ENCODE data around the gene RAVER1.

The RAVER1 gene

DNA sequence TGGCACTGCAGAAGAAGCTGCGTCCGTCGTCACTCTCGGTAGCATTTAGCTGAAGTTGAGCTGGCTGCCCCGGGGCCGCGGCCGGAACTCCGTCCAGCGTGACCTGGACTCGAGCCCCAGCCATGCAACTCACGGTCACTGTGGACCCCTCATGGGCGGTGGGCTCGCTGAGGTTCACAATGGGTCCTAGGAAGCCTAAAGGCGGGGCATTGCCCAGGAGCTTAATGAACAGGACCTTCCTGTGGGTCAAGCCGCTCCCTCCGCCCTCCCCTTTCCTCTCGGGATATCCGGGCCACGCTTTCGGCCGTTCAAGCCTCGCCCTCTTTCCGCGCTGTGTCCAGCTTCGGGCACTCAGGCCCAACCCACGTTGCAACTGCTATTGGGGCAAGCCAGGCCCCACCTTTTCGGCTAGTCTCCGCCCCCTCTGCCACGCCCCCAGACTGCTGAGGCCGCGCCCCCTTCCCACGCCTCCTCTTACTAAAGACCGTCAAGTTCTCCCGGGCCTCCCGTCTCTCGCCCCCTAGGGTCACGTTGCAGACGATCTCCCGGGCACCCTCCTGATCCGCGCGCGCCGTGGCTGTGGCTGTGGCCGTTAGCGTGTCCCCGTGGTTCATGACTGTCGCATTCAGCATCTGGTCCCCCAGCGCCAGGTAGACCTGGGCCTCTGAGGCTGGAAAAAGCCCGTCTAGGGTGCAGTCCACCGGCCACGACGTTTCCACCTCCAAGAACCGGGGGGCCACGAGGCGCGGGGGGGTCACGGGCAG, 1.4 kb upstream of the RAVER1 start (continued):
- TF ChIP-seq, protein P1, sequence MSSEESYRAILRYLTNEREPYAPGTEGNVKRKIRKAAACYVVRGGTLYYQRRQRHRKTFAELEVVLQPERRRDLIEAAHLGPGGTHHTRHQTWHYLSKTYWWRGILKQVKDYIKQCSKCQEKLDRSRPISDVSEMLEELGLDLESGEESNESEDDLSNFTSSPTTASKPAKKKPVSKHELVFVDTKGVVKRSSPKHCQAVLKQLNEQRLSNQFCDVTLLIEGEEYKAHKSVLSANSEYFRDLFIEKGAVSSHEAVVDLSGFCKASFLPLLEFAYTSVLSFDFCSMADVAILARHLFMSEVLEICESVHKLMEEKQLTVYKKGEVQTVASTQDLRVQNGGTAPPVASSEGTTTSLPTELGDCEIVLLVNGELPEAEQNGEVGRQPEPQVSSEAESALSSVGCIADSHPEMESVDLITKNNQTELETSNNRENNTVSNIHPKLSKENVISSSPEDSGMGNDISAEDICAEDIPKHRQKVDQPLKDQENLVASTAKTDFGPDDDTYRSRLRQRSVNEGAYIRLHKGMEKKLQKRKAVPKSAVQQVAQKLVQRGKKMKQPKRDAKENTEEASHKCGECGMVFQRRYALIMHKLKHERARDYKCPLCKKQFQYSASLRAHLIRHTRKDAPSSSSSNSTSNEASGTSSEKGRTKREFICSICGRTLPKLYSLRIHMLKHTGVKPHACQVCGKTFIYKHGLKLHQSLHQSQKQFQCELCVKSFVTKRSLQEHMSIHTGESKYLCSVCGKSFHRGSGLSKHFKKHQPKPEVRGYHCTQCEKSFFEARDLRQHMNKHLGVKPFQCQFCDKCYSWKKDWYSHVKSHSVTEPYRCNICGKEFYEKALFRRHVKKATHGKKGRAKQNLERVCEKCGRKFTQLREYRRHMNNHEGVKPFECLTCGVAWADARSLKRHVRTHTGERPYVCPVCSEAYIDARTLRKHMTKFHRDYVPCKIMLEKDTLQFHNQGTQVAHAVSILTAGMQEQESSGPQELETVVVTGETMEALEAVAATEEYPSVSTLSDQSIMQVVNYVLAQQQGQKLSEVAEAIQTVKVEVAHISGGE (tag by site-specific recombination; conservative IDR thresholded peaks at IDR 0.05; ENCODE audit: low read depth), result no peak
- TF ChIP-seq ZFHX2 (tag by site-specific recombination; conservative IDR thresholded peaks at IDR 0.05), result peak; percentile 89
- TF ChIP-seq, protein P2, sequence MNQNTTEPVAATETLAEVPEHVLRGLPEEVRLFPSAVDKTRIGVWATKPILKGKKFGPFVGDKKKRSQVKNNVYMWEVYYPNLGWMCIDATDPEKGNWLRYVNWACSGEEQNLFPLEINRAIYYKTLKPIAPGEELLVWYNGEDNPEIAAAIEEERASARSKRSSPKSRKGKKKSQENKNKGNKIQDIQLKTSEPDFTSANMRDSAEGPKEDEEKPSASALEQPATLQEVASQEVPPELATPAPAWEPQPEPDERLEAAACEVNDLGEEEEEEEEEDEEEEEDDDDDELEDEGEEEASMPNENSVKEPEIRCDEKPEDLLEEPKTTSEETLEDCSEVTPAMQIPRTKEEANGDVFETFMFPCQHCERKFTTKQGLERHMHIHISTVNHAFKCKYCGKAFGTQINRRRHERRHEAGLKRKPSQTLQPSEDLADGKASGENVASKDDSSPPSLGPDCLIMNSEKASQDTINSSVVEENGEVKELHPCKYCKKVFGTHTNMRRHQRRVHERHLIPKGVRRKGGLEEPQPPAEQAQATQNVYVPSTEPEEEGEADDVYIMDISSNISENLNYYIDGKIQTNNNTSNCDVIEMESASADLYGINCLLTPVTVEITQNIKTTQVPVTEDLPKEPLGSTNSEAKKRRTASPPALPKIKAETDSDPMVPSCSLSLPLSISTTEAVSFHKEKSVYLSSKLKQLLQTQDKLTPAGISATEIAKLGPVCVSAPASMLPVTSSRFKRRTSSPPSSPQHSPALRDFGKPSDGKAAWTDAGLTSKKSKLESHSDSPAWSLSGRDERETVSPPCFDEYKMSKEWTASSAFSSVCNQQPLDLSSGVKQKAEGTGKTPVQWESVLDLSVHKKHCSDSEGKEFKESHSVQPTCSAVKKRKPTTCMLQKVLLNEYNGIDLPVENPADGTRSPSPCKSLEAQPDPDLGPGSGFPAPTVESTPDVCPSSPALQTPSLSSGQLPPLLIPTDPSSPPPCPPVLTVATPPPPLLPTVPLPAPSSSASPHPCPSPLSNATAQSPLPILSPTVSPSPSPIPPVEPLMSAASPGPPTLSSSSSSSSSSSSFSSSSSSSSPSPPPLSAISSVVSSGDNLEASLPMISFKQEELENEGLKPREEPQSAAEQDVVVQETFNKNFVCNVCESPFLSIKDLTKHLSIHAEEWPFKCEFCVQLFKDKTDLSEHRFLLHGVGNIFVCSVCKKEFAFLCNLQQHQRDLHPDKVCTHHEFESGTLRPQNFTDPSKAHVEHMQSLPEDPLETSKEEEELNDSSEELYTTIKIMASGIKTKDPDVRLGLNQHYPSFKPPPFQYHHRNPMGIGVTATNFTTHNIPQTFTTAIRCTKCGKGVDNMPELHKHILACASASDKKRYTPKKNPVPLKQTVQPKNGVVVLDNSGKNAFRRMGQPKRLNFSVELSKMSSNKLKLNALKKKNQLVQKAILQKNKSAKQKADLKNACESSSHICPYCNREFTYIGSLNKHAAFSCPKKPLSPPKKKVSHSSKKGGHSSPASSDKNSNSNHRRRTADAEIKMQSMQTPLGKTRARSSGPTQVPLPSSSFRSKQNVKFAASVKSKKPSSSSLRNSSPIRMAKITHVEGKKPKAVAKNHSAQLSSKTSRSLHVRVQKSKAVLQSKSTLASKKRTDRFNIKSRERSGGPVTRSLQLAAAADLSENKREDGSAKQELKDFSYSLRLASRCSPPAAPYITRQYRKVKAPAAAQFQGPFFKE (tag by site-specific recombination; IDR thresholded peaks at IDR 0.05; ENCODE audit: borderline replicate concordance), result no peak
- no peak for TF ChIP-seq ZNF76 (tag by site-specific recombination; IDR thresholded peaks at IDR 0.05; ENCODE audit: borderline replicate concordance, low read depth)
- no peak for TF ChIP-seq SETDB1 (IDR thresholded peaks at IDR 0.05; ENCODE audit: insufficient read length, low read length)
- TF ChIP-seq SALL2 (tag by site-specific recombination; IDR thresholded peaks at IDR 0.05; ENCODE audit: borderline replicate concordance), result no peak
- TF ChIP-seq ZNF214 (tag by site-specific recombination; IDR thresholded peaks at IDR 0.05; ENCODE audit: borderline replicate concordance), result no peak
- no peak for TF ChIP-seq ZNF114 (tag by site-specific recombination; IDR thresholded peaks at IDR 0.05)
- no peak for TF ChIP-seq ZNF792 (tag by site-specific recombination; IDR thresholded peaks at IDR 0.05)
- TF ChIP-seq HOXA7 (CRISPR knock-in tag; IDR thresholded peaks at IDR 0.05; ENCODE audit: borderline replicate concordance), result no peak
- TF ChIP-seq ZNF785 (tag by site-specific recombination; IDR thresholded peaks at IDR 0.05), result no peak
- TF ChIP-seq ZNF701 (tag by site-specific recombination; IDR thresholded peaks at IDR 0.05), result no peak
- TF ChIP-seq ZNF585B (tag by site-specific recombination; IDR thresholded peaks at IDR 0.05), result no peak
- peak; percentile 40; the same call in 1 of the 2 replicates for TF ChIP-seq ZIC2 (tag by site-specific recombination; IDR thresholded peaks at IDR 0.05)
- TF ChIP-seq, protein P3, sequence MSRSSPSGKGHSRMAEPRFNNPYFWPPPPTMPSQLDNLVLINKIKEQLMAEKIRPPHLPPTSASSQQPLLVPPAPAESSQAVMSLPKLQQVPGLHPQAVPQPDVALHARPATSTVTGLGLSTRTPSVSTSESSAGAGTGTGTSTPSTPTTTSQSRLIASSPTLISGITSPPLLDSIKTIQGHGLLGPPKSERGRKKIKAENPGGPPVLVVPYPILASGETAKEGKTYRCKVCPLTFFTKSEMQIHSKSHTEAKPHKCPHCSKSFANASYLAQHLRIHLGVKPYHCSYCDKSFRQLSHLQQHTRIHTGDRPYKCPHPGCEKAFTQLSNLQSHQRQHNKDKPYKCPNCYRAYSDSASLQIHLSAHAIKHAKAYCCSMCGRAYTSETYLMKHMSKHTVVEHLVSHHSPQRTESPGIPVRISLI (tag by site-specific recombination; IDR thresholded peaks at IDR 0.05), result no peak
- TF ChIP-seq ZNF10 (tag by site-specific recombination; IDR thresholded peaks at IDR 0.05), result no peak
- TF ChIP-seq, protein P4, sequence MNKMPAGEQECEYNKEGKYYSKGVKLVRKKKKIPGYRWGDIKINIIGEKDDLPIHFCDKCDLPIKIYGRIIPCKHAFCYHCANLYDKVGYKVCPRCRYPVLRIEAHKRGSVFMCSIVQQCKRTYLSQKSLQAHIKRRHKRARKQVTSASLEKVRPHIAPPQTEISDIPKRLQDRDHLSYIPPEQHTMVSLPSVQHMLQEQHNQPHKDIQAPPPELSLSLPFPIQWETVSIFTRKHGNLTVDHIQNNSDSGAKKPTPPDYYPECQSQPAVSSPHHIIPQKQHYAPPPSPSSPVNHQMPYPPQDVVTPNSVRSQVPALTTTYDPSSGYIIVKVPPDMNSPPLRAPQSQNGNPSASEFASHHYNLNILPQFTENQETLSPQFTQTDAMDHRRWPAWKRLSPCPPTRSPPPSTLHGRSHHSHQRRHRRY (tag by site-specific recombination; IDR thresholded peaks at IDR 0.05), result 0 out of 2 replicates have a peak, but pooled peaks have one; percentile 13
- TF ChIP-seq ZBTB17 (tag by site-specific recombination; IDR thresholded peaks at IDR 0.05), result no peak
- no peak for TF ChIP-seq ZNF404 (tag by site-specific recombination; IDR thresholded peaks at IDR 0.05)
- no peak for TF ChIP-seq RBAK (tag by site-specific recombination; IDR thresholded peaks at IDR 0.05)
- TF ChIP-seq ZNF473 (tag by site-specific recombination; IDR thresholded peaks at IDR 0.05), result no peak
- no peak for TF ChIP-seq ZNF560 (tag by site-specific recombination; IDR thresholded peaks at IDR 0.05; ENCODE audit: borderline replicate concordance)
- no peak for TF ChIP-seq ZNF423 (tag by site-specific recombination; IDR thresholded peaks at IDR 0.05)
- TF ChIP-seq ZBTB8A (tag by site-specific recombination; IDR thresholded peaks at IDR 0.05), result peak; percentile 58
- no peak for TF ChIP-seq WT1 (tag by site-specific recombination; IDR thresholded peaks at IDR 0.05)
- TF ChIP-seq ZNF302 (tag by site-specific recombination; IDR thresholded peaks at IDR 0.05; ENCODE audit: low read depth), result no peak
- TF ChIP-seq ZNF776 (tag by site-specific recombination; IDR thresholded peaks at IDR 0.05; ENCODE audit: borderline replicate concordance), result no peak
- no peak for TF ChIP-seq ZNF175 (tag by site-specific recombination; IDR thresholded peaks at IDR 0.05)

Measured in HEK293 (cell line).